ENCODE measurements around the gene AARSD1.

The AARSD1 gene

DNA sequence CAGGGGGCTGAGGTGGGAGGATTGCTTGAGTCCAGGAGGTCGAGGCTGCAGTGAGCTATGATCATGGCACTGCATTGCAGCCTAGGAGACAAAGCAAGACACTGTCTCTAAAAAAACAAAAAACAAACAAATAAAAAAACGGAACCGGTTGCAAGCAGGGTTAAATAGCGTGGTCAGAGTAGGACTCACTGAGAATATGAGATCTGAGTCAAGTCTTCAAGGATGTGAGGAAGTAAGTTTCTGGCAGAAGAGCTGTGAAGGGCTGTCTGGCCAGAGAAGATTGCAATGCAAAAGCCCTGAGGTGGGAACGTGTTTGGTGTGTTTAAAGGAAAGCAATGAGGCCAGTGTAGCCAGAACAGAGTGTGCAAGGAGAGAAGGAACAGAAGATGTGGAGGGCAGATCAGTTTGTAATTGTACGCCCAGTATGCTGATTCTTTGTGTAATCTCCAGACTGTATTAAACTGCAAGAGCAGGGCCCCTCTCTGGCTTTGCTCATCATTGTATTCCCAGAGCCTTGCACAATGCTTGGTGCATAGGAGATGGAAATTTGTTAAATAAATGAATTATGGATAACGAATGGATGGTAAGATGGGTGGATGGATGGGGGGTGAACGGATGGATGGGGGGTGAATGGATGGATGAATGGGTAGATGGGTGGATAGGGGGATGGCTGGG lies 57.3 kb downstream of the AARSD1 start:
- no peaks in the 10 kb centered on the region for H3K79me2 ChIP-seq (ENCODE audit: insufficient read depth, low read length)
- no peak overlapping the region for H3K4me2 ChIP-seq (ENCODE audit: low read depth, low read length, poor library complexity, severe bottlenecking)
- no peaks in the 10 kb centered on the region for H4K20me1 ChIP-seq (ENCODE audit: low read depth, low read length)
- H3F3A ChIP-seq (ENCODE audit: insufficient read depth) = no peaks in the 10 kb centered on the region
- no peak overlapping the region for H2AFZ ChIP-seq (ENCODE audit: low read depth, low read length, severe bottlenecking)
- no peaks in the 10 kb centered on the region for H3K27me3 ChIP-seq (ENCODE audit: low read length)
- no peak overlapping the region for H3K9ac ChIP-seq (ENCODE audit: low read length)
- no peak overlapping the region for H3K4me3 ChIP-seq (ENCODE audit: insufficient read depth, low read length, poor library complexity, severe bottlenecking)
- H3K27ac ChIP-seq (ENCODE audit: low read depth, low read length) = no peak overlapping the region
- TF ChIP-seq, protein P1, sequence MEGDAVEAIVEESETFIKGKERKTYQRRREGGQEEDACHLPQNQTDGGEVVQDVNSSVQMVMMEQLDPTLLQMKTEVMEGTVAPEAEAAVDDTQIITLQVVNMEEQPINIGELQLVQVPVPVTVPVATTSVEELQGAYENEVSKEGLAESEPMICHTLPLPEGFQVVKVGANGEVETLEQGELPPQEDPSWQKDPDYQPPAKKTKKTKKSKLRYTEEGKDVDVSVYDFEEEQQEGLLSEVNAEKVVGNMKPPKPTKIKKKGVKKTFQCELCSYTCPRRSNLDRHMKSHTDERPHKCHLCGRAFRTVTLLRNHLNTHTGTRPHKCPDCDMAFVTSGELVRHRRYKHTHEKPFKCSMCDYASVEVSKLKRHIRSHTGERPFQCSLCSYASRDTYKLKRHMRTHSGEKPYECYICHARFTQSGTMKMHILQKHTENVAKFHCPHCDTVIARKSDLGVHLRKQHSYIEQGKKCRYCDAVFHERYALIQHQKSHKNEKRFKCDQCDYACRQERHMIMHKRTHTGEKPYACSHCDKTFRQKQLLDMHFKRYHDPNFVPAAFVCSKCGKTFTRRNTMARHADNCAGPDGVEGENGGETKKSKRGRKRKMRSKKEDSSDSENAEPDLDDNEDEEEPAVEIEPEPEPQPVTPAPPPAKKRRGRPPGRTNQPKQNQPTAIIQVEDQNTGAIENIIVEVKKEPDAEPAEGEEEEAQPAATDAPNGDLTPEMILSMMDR (IDR thresholded peaks at IDR 0.05; ENCODE audit: insufficient read depth, low read length, poor library complexity, severe bottlenecking) = no peak
- no peak for TF ChIP-seq EZH2phosphoT487 (conservative IDR thresholded peaks at IDR 0.05; ENCODE audit: low read length)
- H3K9me3 ChIP-seq (ENCODE audit: insufficient read depth, low read length) = no peaks in the 10 kb centered on the region
- no peaks in the 10 kb centered on the region for H3K36me3 ChIP-seq (ENCODE audit: low read length)
- H3K9me2 ChIP-seq (replicated peaks; ENCODE audit: insufficient read depth, low read length) = no peaks in the 10 kb centered on the region

DNA sequence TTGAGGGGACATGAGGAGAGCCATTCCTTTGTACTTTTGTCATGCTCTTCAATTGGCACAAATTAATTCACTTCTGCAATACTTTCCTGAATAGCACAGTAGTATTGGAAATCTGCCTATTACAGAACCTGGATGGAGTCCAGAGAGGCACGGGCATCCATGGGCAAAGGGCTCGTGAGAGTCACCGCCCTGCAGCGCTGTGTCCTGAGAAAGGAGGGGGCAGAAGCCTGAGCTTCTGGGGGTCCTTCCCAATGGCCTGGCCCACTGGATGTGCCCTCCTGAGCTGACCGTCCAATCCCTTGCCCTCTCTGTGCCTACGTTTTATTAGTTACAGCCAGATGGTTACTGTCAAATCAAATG lies 60.2 kb downstream of the AARSD1 start:
- no peaks in the 10 kb centered on the region for H3K9me2 ChIP-seq (replicated peaks; ENCODE audit: insufficient read depth, low read length)
- TF ChIP-seq, protein P1 (IDR thresholded peaks at IDR 0.05; ENCODE audit: insufficient read depth, low read length, poor library complexity, severe bottlenecking) = no peak
- no peak for TF ChIP-seq EZH2phosphoT487 (conservative IDR thresholded peaks at IDR 0.05; ENCODE audit: low read length)

DNA sequence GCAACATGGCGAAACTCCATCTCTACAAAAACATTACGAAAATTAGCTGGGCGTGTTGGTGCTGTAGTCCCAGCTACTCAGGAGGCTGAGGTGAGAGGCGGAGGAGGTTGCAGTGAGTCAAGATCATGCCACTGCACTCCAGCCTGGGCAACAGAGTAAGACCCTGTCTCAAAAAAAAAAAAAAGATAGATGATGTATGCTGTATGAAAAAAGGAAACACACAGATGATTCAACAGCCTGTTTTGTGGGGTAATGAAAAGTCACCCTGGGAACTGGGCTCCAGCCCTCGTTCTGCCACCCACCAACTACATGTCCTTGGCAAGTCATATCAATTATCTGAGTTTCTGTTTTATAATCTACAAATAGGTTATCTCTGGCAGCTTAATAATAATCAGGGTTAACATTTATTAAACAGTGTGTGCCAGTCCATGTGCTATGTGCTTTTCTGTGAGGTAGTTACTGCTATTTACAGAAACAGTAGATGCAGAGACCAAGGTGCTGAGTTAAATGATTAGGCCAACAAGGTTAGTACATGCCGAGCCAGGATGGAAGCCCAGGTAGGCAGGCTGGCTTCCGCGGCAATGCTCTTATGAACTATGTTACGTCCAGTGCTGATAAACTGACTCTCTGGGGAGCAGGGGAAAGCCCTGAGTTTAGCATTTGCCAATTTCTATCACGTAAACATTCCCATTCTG lies 62.6 kb downstream of the AARSD1 start:
- no peak for TF ChIP-seq EZH2phosphoT487 (conservative IDR thresholded peaks at IDR 0.05; ENCODE audit: low read length)
- TF ChIP-seq, protein P1 (IDR thresholded peaks at IDR 0.05; ENCODE audit: insufficient read depth, low read length, poor library complexity, severe bottlenecking) = no peak
- no peak overlapping the region for H3K27ac ChIP-seq (ENCODE audit: low read depth, low read length)
- H3K9me3 ChIP-seq (ENCODE audit: insufficient read depth, low read length) = no peaks in the 10 kb centered on the region
- no peak overlapping the region for H3K4me3 ChIP-seq (ENCODE audit: insufficient read depth, low read length, poor library complexity, severe bottlenecking)
- H3F3A ChIP-seq (ENCODE audit: insufficient read depth) = no peaks in the 10 kb centered on the region
- no peak overlapping the region for H3K9ac ChIP-seq (ENCODE audit: low read length)
- no peak overlapping the region for H3K4me2 ChIP-seq (ENCODE audit: low read depth, low read length, poor library complexity, severe bottlenecking)
- no peaks in the 10 kb centered on the region for H3K36me3 ChIP-seq (ENCODE audit: low read length)
- no peaks in the 10 kb centered on the region for H3K79me2 ChIP-seq (ENCODE audit: insufficient read depth, low read length)
- H3K27me3 ChIP-seq (ENCODE audit: low read length) = no peaks in the 10 kb centered on the region
- no peaks in the 10 kb centered on the region for H3K9me2 ChIP-seq (replicated peaks; ENCODE audit: insufficient read depth, low read length)
- no peaks in the 10 kb centered on the region for H4K20me1 ChIP-seq (ENCODE audit: low read depth, low read length)
- H2AFZ ChIP-seq (ENCODE audit: low read depth, low read length, severe bottlenecking) = no peak overlapping the region

More for the DNA sequence above, 60.2 kb downstream of the AARSD1 start:
- Histone ChIP-seq H3K27ac (ENCODE audit: low read depth, low read length) (no peak overlapping the region), H3K9me3 (ENCODE audit: insufficient read depth, low read length) (no peaks in the 10 kb centered on the region), H2AFZ (ENCODE audit: low read depth, low read length, severe bottlenecking) (no peak overlapping the region), H3K27me3 (ENCODE audit: low read length) (no peaks in the 10 kb centered on the region), H4K20me1 (ENCODE audit: low read depth, low read length) (no peaks in the 10 kb centered on the region), H3F3A (ENCODE audit: insufficient read depth) (no peaks in the 10 kb centered on the region), H3K79me2 (ENCODE audit: insufficient read depth, low read length) (no peaks in the 10 kb centered on the region), H3K9ac (ENCODE audit: low read length) (no peak overlapping the region), H3K4me3 (ENCODE audit: insufficient read depth, low read length, poor library complexity, severe bottlenecking) (no peak overlapping the region), H3K4me2 (ENCODE audit: low read depth, low read length, poor library complexity, severe bottlenecking) (no peak overlapping the region), H3K36me3 (ENCODE audit: low read length) (no peaks in the 10 kb centered on the region)
